ENCODE results near the gene ZFAND6.

The ZFAND6 gene

GRCh38 chr15:80172401-80172800 lies 112.9 kb downstream of the ZFAND6 start:
- no peak for DNase-seq

GRCh38 chr15:80173022-80173759 lies 113.7 kb downstream of the ZFAND6 start:
- DNase-seq = peak; percentile 28

- no peak for DNase-seq
Measured at GRCh38 chr15:80174017-80174746, 114.7 kb downstream of the ZFAND6 start.

- DNase-seq = no peak
Measured at GRCh38 chr15:80175436-80175835, 116.0 kb downstream of the ZFAND6 start.

GRCh38 chr15:80176443-80176842 lies 117.0 kb downstream of the ZFAND6 start:
- DNase-seq = no peak

- DNase-seq = peak; percentile 3 to 7
Measured at GRCh38 chr15:80177156-80177555, 117.7 kb downstream of the ZFAND6 start.

- no peak for DNase-seq
Measured at GRCh38 chr15:80179025-80179759, 119.7 kb downstream of the ZFAND6 start.

GRCh38 chr15:80179935-80180334 lies 120.5 kb downstream of the ZFAND6 start:
- DNase-seq = no peak

GRCh38 chr15:80180468-80180867 lies 121.0 kb downstream of the ZFAND6 start:
- DNase-seq = no peak

GRCh38 chr15:80180986-80181385 lies 121.5 kb downstream of the ZFAND6 start:
- no peak for DNase-seq

- no peak for DNase-seq
Measured at GRCh38 chr15:80182611-80183261, 123.3 kb downstream of the ZFAND6 start.

- DNase-seq = no peak
Measured at GRCh38 chr15:80183306-80183705, 123.8 kb downstream of the ZFAND6 start.

GRCh38 chr15:80183886-80184285 lies 124.4 kb downstream of the ZFAND6 start:
- DNase-seq = no peak

GRCh38 chr15:80184554-80184953 lies 125.1 kb downstream of the ZFAND6 start:
- DNase-seq = no peak

GRCh38 chr15:80185152-80185551 lies 125.7 kb downstream of the ZFAND6 start:
- no peak for DNase-seq

GRCh38 chr15:80186066-80186465 lies 126.6 kb downstream of the ZFAND6 start:
- no peak for DNase-seq

- DNase-seq = no peak
Measured at GRCh38 chr15:80186597-80186996, 127.1 kb downstream of the ZFAND6 start.
